ENCODE results near the gene TNF. TPM values are rescaled to one million over a fixed set of nuclear protein-coding genes. Genes with fewer than 3 reads are reported as not detected.

TNF gene
- total and polyA plus RNA-seq, 2 of the 13 experiments (the other 11 are each of a cell fraction or from before 2014, with no cell fraction given) = not detected

DNA sequence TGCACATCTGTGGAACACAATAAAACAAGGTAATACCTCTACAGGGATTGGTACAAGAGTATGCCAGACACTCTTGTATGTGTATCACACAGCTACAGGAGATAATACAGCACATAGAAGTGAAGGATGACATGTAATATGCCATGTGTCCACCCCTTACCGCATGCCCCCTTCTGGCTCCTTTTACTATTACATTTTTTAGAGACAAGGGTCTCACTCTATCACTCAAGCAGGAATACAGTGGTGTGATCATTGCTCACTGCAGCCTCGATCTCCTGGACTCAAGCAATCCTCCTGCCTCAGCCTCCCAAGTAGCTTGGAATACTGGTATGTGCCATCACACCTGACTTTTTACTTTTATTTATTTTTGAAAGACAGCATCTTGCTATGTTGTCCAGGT, 21.6 kb downstream of the TNF start (continued):
- TF ChIP-seq KLF11 (CRISPR knock-in tag; IDR thresholded peaks at IDR 0.05) (no peak), HOXA3 (CRISPR knock-in tag; IDR thresholded peaks at IDR 0.05) (no peak), RARA (CRISPR knock-in tag; IDR thresholded peaks at IDR 0.05) (no peak), NR3C1 (CRISPR knock-in tag; IDR thresholded peaks at IDR 0.05) (no peak)
- TF ChIP-seq, protein P1, sequence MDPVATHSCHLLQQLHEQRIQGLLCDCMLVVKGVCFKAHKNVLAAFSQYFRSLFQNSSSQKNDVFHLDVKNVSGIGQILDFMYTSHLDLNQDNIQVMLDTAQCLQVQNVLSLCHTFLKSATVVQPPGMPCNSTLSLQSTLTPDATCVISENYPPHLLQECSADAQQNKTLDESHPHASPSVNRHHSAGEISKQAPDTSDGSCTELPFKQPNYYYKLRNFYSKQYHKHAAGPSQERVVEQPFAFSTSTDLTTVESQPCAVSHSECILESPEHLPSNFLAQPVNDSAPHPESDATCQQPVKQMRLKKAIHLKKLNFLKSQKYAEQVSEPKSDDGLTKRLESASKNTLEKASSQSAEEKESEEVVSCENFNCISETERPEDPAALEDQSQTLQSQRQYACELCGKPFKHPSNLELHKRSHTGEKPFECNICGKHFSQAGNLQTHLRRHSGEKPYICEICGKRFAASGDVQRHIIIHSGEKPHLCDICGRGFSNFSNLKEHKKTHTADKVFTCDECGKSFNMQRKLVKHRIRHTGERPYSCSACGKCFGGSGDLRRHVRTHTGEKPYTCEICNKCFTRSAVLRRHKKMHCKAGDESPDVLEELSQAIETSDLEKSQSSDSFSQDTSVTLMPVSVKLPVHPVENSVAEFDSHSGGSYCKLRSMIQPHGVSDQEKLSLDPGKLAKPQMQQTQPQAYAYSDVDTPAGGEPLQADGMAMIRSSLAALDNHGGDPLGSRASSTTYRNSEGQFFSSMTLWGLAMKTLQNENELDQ (CRISPR knock-in tag; IDR thresholded peaks at IDR 0.05; ENCODE audit: borderline replicate concordance) = no peak

DNA sequence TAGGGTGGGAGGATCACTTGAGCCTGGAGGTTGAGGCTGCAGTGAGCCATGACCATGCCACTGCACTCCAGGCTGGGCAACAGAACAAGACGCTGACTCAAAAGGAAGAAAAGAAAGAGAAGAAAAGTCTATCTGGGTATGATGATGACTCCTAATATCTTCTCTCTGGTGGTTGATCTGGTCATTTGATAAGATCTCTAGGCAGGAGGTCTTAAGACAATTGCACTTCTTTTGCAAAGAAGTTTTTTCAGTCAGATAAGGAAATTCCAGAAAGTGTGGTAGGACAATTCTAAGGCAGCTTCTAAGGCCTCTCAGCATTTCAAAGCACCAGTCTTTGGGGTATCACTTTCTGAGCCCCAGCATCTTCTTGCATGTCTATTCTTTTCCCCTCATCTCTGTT, 32.0 kb downstream of the TNF start:
- no peak overlapping the region for H3K9ac ChIP-seq (ENCODE audit: insufficient read depth, low read depth, low read length)
- H3K4me2 ChIP-seq (ENCODE audit: low read depth, low read length) = no peak overlapping the region
- no peaks in the 10 kb centered on the region for H3K79me2 ChIP-seq (ENCODE audit: insufficient read depth, low read length)
- CTCF ChIA-PET (ENCODE audit: low intra/inter-chr PET ratio, low total read pairs) = no interaction called here
- H3K27me3 ChIP-seq (ENCODE audit: control insufficient read depth in 1 of 2, insufficient read depth in 2 of 2, low read length in 2 of 2) = peaks cover 0 to 2% of the 10 kb centered on the region in 2 experiments; a peak in 3 of 5 replicates
- in situ Hi-C loops (cut with HindIII; ENCODE audit: extremely low pct_ligation_motif_present, low pct_unique_long_range_greater_than_20kb) = no loop called here
- no peaks in the 10 kb centered on the region for H3K36me3 ChIP-seq (replicated peaks in 1 of 2; ENCODE audit: control insufficient read depth in 1 of 2, insufficient read depth in 2 of 2, low read length in 2 of 2)
- no peak overlapping the region for H3K4me3 ChIP-seq (replicated peaks in 1 of 3; ENCODE audit: insufficient read depth in 1 of 3, low read depth in 2 of 3, low read length in 3 of 3)
- intact Hi-C loops (cut with micrococcal nuclease; ENCODE audit: unreplicated experiment) = no loop called here
- no peak overlapping the region for H2AFZ ChIP-seq (ENCODE audit: low read length)
- peaks cover 21% of the 10 kb centered on the region for H3K4me1 ChIP-seq (ENCODE audit: insufficient read depth, low read length)
- DNase-seq (ENCODE audit: low spot score) (no peak), ATAC-seq (no peak), FAIRE-seq (no peak)
- no peak overlapping the region for H3K27ac ChIP-seq (ENCODE audit: extremely low read length, insufficient read depth, low read length)
- no peak for TF ChIP-seq NRL (CRISPR knock-in tag; IDR thresholded peaks at IDR 0.05; ENCODE audit: borderline replicate concordance)
- no peak for TF ChIP-seq ZMYM4 (CRISPR knock-in tag; IDR thresholded peaks at IDR 0.05)
- TF ChIP-seq ZNF614 (CRISPR knock-in tag; IDR thresholded peaks at IDR 0.05; ENCODE audit: borderline replicate concordance) = no peak
- TF ChIP-seq ZNF292 (CRISPR knock-in tag; IDR thresholded peaks at IDR 0.05; ENCODE audit: borderline replicate concordance, low read depth) = no peak
- TF ChIP-seq NAIF1 (CRISPR knock-in tag; IDR thresholded peaks at IDR 0.05; ENCODE audit: borderline replicate concordance) = no peak
- no peak for TF ChIP-seq ZMAT3 (CRISPR knock-in tag; conservative IDR thresholded peaks at IDR 0.05)
- TF ChIP-seq KMT2A (CRISPR knock-in tag; IDR thresholded peaks at IDR 0.05) = no peak
- no peak for TF ChIP-seq NFE2L1 (CRISPR knock-in tag; IDR thresholded peaks at IDR 0.05; ENCODE audit: borderline replicate concordance)
- TF ChIP-seq KDM6A (CRISPR knock-in tag; IDR thresholded peaks at IDR 0.05; ENCODE audit: low read depth) = no peak
- TF ChIP-seq ZNF33B (CRISPR knock-in tag; IDR thresholded peaks at IDR 0.05) = no peak
- TF ChIP-seq, protein P2, sequence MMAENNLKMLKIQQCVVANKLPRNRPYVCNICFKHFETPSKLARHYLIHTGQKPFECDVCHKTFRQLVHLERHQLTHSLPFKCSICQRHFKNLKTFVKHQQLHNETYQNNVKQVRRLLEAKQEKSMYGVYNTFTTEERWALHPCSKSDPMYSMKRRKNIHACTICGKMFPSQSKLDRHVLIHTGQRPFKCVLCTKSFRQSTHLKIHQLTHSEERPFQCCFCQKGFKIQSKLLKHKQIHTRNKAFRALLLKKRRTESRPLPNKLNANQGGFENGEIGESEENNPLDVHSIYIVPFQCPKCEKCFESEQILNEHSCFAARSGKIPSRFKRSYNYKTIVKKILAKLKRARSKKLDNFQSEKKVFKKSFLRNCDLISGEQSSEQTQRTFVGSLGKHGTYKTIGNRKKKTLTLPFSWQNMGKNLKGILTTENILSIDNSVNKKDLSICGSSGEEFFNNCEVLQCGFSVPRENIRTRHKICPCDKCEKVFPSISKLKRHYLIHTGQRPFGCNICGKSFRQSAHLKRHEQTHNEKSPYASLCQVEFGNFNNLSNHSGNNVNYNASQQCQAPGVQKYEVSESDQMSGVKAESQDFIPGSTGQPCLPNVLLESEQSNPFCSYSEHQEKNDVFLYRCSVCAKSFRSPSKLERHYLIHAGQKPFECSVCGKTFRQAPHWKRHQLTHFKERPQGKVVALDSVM (CRISPR knock-in tag; IDR thresholded peaks at IDR 0.05) = no peak
- TF ChIP-seq ZNF143 (CRISPR knock-in tag; IDR thresholded peaks at IDR 0.05) = no peak
- no peak for TF ChIP-seq ZNF556 (CRISPR knock-in tag; IDR thresholded peaks at IDR 0.05; ENCODE audit: borderline replicate concordance)
- no peak for TF ChIP-seq MYNN (CRISPR knock-in tag; IDR thresholded peaks at IDR 0.05; ENCODE audit: low read depth)
- no peak for TF ChIP-seq KLF12 (CRISPR knock-in tag; IDR thresholded peaks at IDR 0.05; ENCODE audit: borderline replicate concordance)
- no peak for TF ChIP-seq CCAR2 (optimal IDR thresholded peaks at IDR 0.05; ENCODE audit: low read depth, low read length)
- POLR2A ChIA-PET = interaction anchor here (1.4 kb wide), 1 partner anchor 9 kb away, joined by 4 read pairs; no protein-coding TSS in a partner anchor
- H3K9me3 ChIP-seq (ENCODE audit: low read length) = no peaks in the 10 kb centered on the region
- 0% methylated on average over 1 of the region's 1 CpG for WGBS (ENCODE audit: low lambda C conversion rate)
- BruUV-seq (replicated peaks) = no TSS peak
- H4K20me1 ChIP-seq (ENCODE audit: insufficient read depth, low read length) = no peaks in the 10 kb centered on the region
